ENCODE measurements around the gene ANAPC2. TPM values are rescaled to one million over a fixed set of nuclear protein-coding genes. Genes with fewer than 3 reads are reported as not detected.

ANAPC2 gene
- polyA plus RNA-seq, 1 experiment = 12.1 TPM

DNA sequence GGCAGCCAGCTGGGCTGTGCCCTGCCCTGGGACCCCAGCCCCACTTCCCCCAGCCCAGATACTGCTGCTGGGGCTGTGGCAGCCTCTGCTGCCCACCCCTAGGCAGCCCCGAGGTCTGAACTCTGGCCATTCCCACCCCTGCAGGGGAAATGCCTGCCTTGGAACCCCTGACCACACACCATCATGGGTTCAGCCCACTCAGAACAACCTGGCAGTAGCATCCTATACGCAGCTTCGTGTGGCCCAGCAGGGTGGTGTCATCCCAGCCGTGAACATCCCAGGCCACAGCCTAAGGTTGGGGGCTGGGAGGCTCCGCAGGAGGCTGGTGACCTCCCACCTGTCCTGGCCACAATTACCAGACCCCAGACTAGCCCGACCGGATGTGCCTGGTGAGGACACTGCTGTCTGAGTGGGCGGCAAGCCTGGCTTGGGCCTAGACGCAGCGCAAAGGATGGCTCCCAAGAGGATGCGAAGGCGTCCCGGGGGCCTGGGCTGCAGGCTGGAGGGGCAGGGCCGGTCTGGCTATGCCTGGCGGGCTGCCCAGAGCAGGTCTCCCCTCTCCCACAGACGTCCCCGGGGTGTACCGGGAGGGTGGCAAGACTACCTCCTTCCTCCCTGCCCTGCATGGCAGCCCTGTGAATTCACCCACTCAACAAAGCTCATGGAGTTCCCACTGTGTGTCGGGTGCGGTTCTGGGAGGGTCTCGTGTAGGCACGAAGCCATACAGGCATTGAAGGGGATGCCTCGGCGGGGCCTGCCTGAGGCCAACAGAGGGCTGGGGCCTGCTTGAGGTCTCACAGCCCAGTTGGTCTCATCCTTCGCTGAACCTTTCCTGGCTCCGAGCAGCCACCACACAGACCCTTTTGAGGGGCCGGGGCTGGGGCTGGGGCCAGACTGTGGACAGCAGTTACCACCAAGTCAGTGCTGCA is 40.9 kb upstream of the ANAPC2 start:
- no peak for DNase-seq (ENCODE audit: low read depth, low spot score)
- ChIA-PET POLR2A (interaction anchor here (0.6 to 1.9 kb wide), 2 partner anchors 12 to 24 kb away, joined by 3 to 7 read pairs; partner anchors contain the start of gene TUBB4B), CTCF (interaction anchor here (0.5 to 0.6 kb wide), 2 partner anchors 73 to 182 kb away, joined by 3 read pairs; no protein-coding TSS in a partner anchor)
- Histone ChIP-seq H3K27ac (ENCODE audit: low read depth, low read length) (no peak overlapping the region), H3K4me3 (ENCODE audit: low read depth, low read length) (no peak overlapping the region), H3K9me3 (ENCODE audit: control insufficient read depth, insufficient read depth, low read length) (no peaks in the 10 kb centered on the region; the same call in 1 of the 2 replicates), H3K27me3 (ENCODE audit: control insufficient read depth, insufficient read depth, low read length) (no peaks in the 10 kb centered on the region)
- TF ChIP-seq, protein P1, sequence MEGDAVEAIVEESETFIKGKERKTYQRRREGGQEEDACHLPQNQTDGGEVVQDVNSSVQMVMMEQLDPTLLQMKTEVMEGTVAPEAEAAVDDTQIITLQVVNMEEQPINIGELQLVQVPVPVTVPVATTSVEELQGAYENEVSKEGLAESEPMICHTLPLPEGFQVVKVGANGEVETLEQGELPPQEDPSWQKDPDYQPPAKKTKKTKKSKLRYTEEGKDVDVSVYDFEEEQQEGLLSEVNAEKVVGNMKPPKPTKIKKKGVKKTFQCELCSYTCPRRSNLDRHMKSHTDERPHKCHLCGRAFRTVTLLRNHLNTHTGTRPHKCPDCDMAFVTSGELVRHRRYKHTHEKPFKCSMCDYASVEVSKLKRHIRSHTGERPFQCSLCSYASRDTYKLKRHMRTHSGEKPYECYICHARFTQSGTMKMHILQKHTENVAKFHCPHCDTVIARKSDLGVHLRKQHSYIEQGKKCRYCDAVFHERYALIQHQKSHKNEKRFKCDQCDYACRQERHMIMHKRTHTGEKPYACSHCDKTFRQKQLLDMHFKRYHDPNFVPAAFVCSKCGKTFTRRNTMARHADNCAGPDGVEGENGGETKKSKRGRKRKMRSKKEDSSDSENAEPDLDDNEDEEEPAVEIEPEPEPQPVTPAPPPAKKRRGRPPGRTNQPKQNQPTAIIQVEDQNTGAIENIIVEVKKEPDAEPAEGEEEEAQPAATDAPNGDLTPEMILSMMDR (IDR thresholded peaks at IDR 0.05; ENCODE audit: low read depth, low read length) = no peak

DNA sequence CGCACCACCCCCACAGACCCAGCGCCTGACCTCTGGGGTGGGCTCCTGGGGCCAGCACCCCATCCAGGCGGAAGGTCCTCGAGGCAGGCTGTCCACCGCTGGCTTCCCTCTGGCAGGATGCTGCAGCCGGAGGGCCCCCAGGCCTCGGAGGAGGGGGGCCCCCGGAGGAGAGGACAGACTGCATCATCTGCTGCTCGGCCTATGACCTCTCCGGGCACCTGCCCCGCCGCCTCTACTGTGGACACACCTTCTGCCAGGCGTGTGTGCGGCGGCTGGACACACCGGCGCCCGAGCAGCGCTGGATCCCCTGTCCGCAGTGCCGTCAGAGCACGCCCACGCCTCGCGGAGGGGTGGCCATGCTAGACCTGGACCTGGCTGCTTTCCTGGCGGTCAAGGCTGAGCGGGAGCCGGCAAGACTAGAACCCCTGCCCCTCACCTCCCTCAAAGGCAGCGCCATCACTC is 40.2 kb upstream of the ANAPC2 start:
- H3K4me3 ChIP-seq (ENCODE audit: low read depth, low read length) = no peak overlapping the region
- ChIA-PET CTCF (interaction anchor here (1.2 to 2.4 kb wide), 5 partner anchors 8 to 200 kb away, joined by 3 to 14 read pairs (median 8); no protein-coding TSS in a partner anchor), POLR2A (interaction anchor here (1.8 kb wide), 1 partner anchor 12 kb away, joined by 7 read pairs; the partner anchor contains the start of gene TUBB4B)
- H3K27ac ChIP-seq (ENCODE audit: low read depth, low read length) = no peak overlapping the region
- no peak for DNase-seq (ENCODE audit: low read depth, low spot score)
- TF ChIP-seq, protein P1 (IDR thresholded peaks at IDR 0.05; ENCODE audit: low read depth, low read length) = no peak
- H3K9me3 ChIP-seq (ENCODE audit: control insufficient read depth, insufficient read depth, low read length) = no peaks in the 10 kb centered on the region; the same call in 1 of the 2 replicates
- H3K27me3 ChIP-seq (ENCODE audit: control insufficient read depth, insufficient read depth, low read length) = no peaks in the 10 kb centered on the region

DNA sequence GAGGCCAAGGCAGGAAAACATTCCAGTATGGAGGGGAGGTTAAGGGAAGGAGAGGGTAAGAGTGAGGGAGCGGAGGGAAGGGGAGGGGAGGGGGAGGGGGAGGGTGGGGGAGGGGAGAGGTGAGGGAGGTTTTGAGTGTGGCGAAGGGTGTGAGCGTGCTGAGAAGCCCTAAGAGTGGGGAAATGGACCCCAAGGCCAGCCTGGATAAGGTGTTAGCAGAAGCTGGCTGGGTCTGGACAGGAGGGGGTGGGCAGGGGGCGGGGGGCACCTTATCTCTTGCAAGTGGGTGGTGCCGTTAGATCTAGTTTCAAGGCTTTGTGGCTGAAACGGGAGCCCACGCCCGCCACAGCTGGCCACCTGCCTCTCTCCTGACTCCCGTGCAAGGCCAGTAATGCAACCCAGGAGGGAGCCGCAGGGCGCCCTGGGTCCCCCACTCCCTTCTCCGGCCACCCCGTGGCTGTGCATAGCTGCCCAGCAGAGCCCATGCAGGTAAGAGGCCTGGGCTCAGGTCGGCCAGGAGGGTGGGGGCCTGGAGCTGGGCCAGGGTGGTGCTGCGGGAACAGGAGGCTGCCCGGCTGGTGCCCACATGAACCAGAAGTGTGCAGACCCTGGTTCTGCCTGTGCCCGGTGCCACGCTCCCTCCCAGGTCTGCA is 39.6 kb upstream of the ANAPC2 start:
- TF ChIP-seq, protein P1 (IDR thresholded peaks at IDR 0.05; ENCODE audit: low read depth, low read length) = no peak
- Histone ChIP-seq H3K9me3 (ENCODE audit: control insufficient read depth, insufficient read depth, low read length) (no peaks in the 10 kb centered on the region; the same call in 1 of the 2 replicates), H3K27ac (ENCODE audit: low read depth, low read length) (no peak overlapping the region), H3K4me3 (ENCODE audit: low read depth, low read length) (no peak overlapping the region), H3K27me3 (ENCODE audit: control insufficient read depth, insufficient read depth, low read length) (no peaks in the 10 kb centered on the region)
- CTCF ChIA-PET = interaction anchor here (0.7 to 2.4 kb wide), 9 partner anchors 9 to 199 kb away, joined by 3 to 14 read pairs (median 5); no protein-coding TSS in a partner anchor
- no peak for DNase-seq (ENCODE audit: low read depth, low spot score)
- POLR2A ChIA-PET = interaction anchor here (0.8 to 1.8 kb wide), 4 partner anchors 12 to 141 kb away, joined by 3 to 7 read pairs (median 4); partner anchors contain the start of genes MAN1B1 and TUBB4B

DNA sequence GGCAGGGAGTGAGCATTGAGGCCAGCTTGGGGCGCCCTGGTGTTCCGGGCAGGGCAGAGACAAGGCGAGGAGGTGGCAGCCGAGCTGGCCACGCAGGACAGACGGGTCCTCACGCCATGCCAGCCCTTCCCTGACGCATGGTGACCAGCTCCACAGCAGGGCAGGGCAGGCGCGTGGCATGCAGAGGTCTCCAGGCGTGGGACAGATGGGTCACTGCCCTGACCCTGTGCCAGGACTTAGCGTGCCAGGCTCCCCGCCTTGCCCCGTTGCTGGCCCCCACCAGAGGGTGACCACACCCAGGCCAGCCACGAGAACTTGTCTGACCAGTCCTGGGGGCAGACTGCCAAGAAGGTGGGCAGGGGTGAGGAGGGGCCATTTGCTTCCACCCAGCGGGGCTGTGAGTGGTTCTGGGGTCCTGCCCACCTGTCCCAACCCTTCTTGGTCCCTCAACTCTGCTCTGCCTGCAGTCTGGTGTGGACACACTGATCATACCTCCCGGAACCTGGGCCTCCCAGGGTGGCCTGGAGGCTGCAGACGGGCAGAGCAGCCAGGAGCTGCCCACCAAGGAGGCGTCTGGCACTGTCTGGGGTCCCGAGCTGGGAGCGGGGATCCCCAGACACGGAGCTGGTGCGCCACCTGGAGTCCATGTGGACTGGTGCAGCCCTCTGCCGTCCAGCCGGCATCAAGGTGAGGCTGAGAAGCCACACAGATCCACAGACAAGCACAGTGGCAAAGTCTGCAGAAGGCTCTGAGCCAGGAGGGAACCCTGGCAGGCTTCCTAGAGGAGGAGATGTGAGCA is 38.9 kb upstream of the ANAPC2 start, which contains the start of gene RNF224:
Gene RNF224 (plus strand): TSS at position 449 of the 799 bp plus-strand sequence. CDS start 834 bp downstream, outside the sequence.
- POLR2A ChIA-PET = interaction anchor here (0.8 to 1.8 kb wide), 4 partner anchors 13 to 140 kb away, joined by 3 to 7 read pairs (median 4); partner anchors contain the start of genes MAN1B1 and TUBB4B

More for the DNA sequence above, 38.9 kb upstream of the ANAPC2 start, which contains the start of gene RNF224:
- Histone ChIP-seq H3K27me3 (ENCODE audit: control insufficient read depth, insufficient read depth, low read length) (no peaks in the 10 kb centered on the region), H3K4me3 (ENCODE audit: low read depth, low read length) (no peak within 1 kb of the TSS), H3K27ac (ENCODE audit: low read depth, low read length) (no peak within 1 kb of the TSS), H3K9me3 (ENCODE audit: control insufficient read depth, insufficient read depth, low read length) (no peaks in the 10 kb centered on the region; the same call in 1 of the 2 replicates)
- CTCF ChIA-PET = interaction anchor here (0.6 to 2.4 kb wide), 12 partner anchors 9 to 199 kb away, joined by 3 to 14 read pairs (median 4); no protein-coding TSS in a partner anchor
- DNase-seq (ENCODE audit: low read depth, low spot score) = peak; percentile 38
- TF ChIP-seq, protein P1 (IDR thresholded peaks at IDR 0.05; ENCODE audit: low read depth, low read length) = peak; percentile 85

Data from AG04450 (cell line).